Activated T-helper 2 cell treated with anti-CD3 and anti-CD28 coated beads, Interferon-gamma antibody, Interleukin-2, Interleukin-4, amounts not matched to agents 10 μg/mL and 5 μg/mL and 100 μg/mL, durations not matched to agents 14 hours and 24 hours and 36 hours (primary cell): ENCODE results near the gene MARCHF4. TPM values are rescaled to one million over a fixed set of nuclear protein-coding genes. Genes with fewer than 3 reads are reported as not detected.
"Not testable (repeated sequence)": the region's sequence is repeated elsewhere in the genome, so short reads cannot be mapped to it uniquely, and the experiment has no call there.

Experiments used
- DNase-seq: peaks from one replicate; pipeline ENCODE4 v3.0.0; 2021; ENCODE audit warnings: low spot score
- H3K27ac Mint-ChIP-seq: one replicate; pipeline ENCODE4 v1.8.0; 2021; ENCODE audit warnings: mixed read lengths
- H3K27me3 Mint-ChIP-seq: one replicate; pipeline ENCODE4 v1.8.0; 2021; ENCODE audit warnings: low read depth, mixed read lengths
- H3K36me3 Mint-ChIP-seq: one replicate; pipeline ENCODE4 v1.8.0; 2021; ENCODE audit warnings: low read depth, mixed read lengths
- H3K4me1 Mint-ChIP-seq: one replicate; pipeline ENCODE4 v1.8.0; 2021; ENCODE audit warnings: low read depth, mixed read lengths
- H3K4me3 Mint-ChIP-seq: one replicate; pipeline ENCODE4 v1.8.0; 2021; ENCODE audit warnings: low read depth, mild to moderate bottlenecking, moderate library complexity, mixed read lengths
- H3K9me3 Mint-ChIP-seq: one replicate; pipeline ENCODE4 v1.8.0; 2021; ENCODE audit warnings: mixed read lengths
- intact Hi-C: fragments of 100-400 bp; cut with micrococcal nuclease; formaldehyde crosslinking; loops from one replicate; pipeline ENCODE4 v1.15.1; 2023
- total RNA-seq: library from RNA; stranded (reverse); gene quantifications from 2 replicates; pipeline ENCODE4 v1.2.3, GENCODE V29; 2022

MARCHF4 gene
- total RNA-seq, 1 donor from 2014 or later: not detected

GRCh38 chr2:216385478-216385877, 13.2 kb upstream of the MARCHF4 start:
- Mint-ChIP-seq H3K27ac (no peak overlapping the region), H3K4me1 (peaks cover 6% of the 10 kb centered on the region), H3K9me3 (no peaks in the 10 kb centered on the region), H3K4me3 (no peak overlapping the region), H3K36me3 (no peaks in the 10 kb centered on the region), H3K27me3 (peaks cover 2% of the 10 kb centered on the region)
- intact Hi-C loops: no loop called here
- no peak for DNase-seq

DNA sequence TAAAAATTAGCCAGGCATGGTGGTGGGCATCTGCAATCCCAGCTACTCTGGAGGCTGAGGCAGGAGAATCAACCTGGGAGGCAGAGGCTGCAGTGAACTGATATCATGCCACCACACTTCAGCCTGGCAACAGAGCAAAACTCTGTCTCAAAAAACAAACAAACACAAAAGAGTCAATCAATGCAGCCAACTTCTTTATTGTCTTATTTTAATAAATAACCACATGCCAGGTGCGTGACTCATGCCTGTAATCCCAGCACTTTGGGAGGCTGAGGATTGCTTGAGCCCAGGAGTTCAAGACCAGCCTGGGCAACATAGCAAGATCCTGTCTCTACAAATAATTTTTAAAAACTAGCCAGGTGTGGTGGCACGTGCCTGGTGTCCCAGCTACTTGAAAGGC, 12.1 kb upstream of the MARCHF4 start:
- DNase-seq, H3K4me3 Mint-ChIP-seq, H3K36me3 Mint-ChIP-seq, H3K9me3 Mint-ChIP-seq, H3K27ac Mint-ChIP-seq, H3K4me1 Mint-ChIP-seq, H3K27me3 Mint-ChIP-seq, intact Hi-C loops: not testable (repeated sequence)

DNA sequence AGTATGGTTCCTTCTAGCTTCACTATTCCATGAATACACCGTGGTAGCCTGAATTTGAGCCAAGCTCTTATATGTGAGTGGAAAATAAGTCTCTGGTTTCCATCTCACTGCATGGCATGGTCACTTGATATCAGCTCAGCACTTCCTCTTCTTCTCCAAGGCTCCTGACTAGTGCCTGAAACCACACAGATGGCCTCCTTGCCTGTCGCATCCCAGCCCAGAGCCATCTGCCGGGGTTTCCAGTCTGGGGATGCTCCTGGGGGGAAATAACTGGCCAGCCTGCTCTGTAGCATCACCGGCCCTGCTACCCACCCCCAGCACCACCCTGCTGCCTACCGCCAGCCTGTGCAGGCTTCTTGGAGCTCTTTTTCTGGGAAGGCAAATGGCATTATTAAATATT, 7.7 kb upstream of the MARCHF4 start:
- intact Hi-C loops: no loop called here
- Mint-ChIP-seq H3K4me3 (no peak overlapping the region), H3K4me1 (no peaks in the 10 kb centered on the region), H3K27me3 (peaks cover 7% of the 10 kb centered on the region), H3K36me3 (no peaks in the 10 kb centered on the region), H3K9me3 (no peaks in the 10 kb centered on the region), H3K27ac (no peak overlapping the region)
- DNase-seq: no peak

DNA sequence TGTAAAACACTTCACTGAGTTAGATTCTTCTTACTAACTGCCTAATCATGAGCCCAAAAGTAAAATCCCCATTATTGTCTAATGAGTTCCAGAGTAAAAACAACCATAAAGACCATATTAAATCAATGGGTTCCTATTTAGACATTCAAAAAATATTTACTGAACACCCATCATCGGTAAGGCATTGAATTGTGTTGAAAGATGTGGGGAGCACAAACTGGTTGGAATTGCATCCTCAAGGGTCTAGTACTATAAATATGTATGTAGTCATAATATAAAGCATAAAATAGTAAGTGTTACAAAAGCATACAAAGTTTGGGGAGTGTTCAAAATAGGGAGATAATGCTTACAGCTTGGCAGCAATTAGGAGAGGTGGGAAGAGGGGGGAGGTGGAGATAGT, 3.0 kb upstream of the MARCHF4 start:
- Mint-ChIP-seq H3K27me3 (peaks cover 35% of the 10 kb centered on the region), H3K27ac (no peak overlapping the region)
- intact Hi-C loops: no loop called here

GRCh38 chr2:216373896-216374295, 1.6 kb upstream of the MARCHF4 start:
- Mint-ChIP-seq H3K4me1 (peaks cover 13% of the 10 kb centered on the region), H3K9me3 (no peaks in the 10 kb centered on the region), H3K27ac (no peak overlapping the region), H3K36me3 (no peaks in the 10 kb centered on the region), H3K27me3 (peaks cover 47% of the 10 kb centered on the region), H3K4me3 (no peak overlapping the region)
- intact Hi-C loops: no loop called here
- no peak for DNase-seq

More for the DNA sequence above, 3.0 kb upstream of the MARCHF4 start:
- H3K9me3 Mint-ChIP-seq: no peaks in the 10 kb centered on the region
- DNase-seq: no peak
- peaks cover 13% of the 10 kb centered on the region for H3K4me1 Mint-ChIP-seq
- no peaks in the 10 kb centered on the region for H3K36me3 Mint-ChIP-seq
- H3K4me3 Mint-ChIP-seq: no peak overlapping the region

DNA sequence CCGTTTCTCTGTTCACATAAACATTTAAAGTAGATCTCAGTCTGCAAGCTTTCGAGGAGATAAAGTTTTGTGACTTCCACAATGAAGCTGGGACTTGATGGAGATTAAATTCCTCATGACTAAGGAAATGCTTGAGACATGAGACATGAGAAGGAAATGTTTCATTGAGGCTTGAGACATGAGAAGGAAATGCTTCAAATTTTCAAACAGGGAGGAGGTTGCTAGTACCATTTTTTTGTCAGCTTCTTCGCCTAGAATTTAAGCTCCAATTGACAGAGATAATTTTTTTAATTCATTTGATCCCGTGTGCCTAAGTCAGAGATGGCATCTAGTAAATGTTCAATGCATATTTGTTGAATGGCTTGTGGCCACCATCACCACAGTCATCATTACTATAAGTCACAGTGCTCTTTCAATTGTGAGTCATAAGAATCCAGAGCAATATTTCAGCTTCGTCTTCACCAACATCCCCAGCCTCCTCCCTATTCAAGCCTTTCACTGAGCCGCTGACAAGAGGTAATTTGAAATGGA, 543 bp upstream of the MARCHF4 start:
- Mint-ChIP-seq H3K27me3 (peaks cover 57% of the 10 kb centered on the region), H3K27ac (no peak overlapping the region), H3K9me3 (no peaks in the 10 kb centered on the region), H3K36me3 (no peaks in the 10 kb centered on the region), H3K4me1 (peaks cover 13% of the 10 kb centered on the region), H3K4me3 (no peak overlapping the region)
- intact Hi-C loops: no loop called here
- no peak for DNase-seq

DNA sequence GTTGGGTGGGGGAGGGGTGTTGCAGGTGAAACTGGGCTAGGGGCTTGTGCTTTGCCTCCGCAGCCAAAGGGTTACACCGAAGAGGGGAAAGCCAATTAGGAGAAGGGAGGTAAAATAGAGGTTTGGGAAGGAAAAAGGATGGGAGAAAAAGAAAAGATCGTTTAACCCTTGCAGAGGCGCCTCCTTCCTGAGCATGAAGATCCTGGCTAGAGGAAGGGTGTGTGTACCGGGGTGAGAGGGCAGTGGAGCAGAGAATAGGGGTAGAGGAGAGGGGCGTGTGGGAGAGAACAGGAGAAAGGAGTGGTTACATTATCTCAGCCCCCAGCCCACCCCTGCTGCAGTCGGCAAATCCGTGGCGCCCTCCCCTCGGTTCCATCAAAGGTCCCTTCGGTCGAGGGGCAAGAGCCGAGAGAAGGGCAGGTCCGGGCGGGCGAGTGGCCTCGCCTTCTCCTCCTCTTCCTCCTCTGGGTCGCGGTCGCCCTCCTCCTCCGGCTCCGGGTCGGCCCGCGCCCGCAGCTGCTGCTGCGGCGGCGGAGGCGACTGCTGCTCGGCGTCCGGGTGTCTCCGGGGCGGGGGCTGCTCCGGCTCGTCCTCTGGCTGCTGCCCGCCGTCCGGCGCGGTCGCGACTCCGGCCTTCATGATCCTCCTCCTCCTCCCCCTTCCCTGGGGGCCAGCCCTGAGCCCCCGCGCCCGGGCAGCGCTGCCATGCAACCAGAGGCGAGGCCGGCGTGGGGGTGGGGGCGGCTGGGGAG, 1.1 kb downstream of the MARCHF4 start:
- H3K36me3 Mint-ChIP-seq: no peaks in the 10 kb centered on the region
- H3K27me3 Mint-ChIP-seq: peaks cover 70% of the 10 kb centered on the region
- DNase-seq: no peak
- intact Hi-C loops: no loop called here
- H3K4me1 Mint-ChIP-seq: peaks cover 13% of the 10 kb centered on the region
- H3K4me3 Mint-ChIP-seq: no peak overlapping the region
- H3K9me3 Mint-ChIP-seq: no peaks in the 10 kb centered on the region
- no peak overlapping the region for H3K27ac Mint-ChIP-seq

DNA sequence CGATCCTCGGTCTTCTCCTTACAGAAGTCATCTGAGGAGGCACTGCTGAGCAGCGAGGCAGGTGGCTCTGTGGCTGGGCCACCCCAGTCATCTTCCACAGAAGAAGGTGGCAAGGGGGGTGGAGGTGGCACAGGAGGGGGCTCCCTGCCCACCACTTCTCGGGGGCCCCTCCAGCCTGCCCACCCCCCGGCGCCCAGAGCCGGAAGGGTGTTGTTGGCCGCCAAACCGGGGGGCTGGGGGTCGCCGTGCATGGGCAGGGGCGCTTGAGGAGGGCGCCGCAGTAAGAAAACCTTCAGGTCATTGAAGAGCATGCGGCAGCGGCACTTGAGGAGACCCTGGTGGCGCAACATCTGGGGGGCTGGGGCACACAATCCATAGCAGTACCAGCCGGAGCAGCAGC, 2.5 kb downstream of the MARCHF4 start:
- peaks cover 74% of the 10 kb centered on the region for H3K27me3 Mint-ChIP-seq
- intact Hi-C loops: no loop called here
- no peaks in the 10 kb centered on the region for H3K36me3 Mint-ChIP-seq
- no peak overlapping the region for H3K4me3 Mint-ChIP-seq
- peaks cover 15% of the 10 kb centered on the region for H3K4me1 Mint-ChIP-seq
- no peak overlapping the region for H3K27ac Mint-ChIP-seq
- H3K9me3 Mint-ChIP-seq: no peaks in the 10 kb centered on the region
- DNase-seq: no peak

DNA sequence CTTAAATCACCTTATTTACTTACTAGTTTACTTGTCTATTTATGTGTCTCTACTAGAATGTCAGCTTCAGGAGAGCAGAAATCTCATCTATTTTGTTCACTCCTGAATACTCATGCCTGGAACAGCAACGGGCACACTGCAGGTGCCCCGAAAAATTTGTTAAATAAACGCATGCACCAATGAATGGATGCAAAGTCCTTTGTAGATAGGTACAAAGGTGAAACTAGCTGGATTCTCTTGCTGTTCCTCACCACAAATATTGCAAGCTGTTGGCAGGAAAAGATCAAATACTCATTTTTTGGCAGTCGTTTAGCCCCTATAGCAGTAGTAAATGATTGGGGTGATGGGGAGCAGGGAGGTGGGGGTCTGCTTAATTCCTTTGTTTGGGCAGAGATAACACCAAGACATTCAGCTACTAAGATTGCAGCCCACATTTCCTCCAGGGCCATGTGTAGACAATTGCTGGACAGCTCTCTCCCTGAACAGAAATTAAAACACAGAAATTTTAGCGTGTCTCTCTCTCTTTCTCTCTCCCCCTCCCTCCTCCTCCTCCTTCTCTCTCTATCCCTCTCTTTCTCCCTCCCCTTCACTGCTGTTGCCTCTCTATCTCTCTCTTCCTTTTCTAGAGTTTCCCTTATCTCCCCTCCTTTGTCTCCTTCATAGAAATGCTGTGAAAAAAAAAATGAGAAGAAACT, 5.4 kb downstream of the MARCHF4 start:
- Mint-ChIP-seq H3K27me3 (peaks cover 70% of the 10 kb centered on the region), H3K27ac (no peak overlapping the region)

GRCh38 chr2:216365518-216365917, 6.8 kb downstream of the MARCHF4 start:
- Mint-ChIP-seq H3K4me3 (no peak overlapping the region), H3K9me3 (no peaks in the 10 kb centered on the region), H3K36me3 (no peaks in the 10 kb centered on the region), H3K4me1 (peaks cover 2% of the 10 kb centered on the region), H3K27me3 (peaks cover 71% of the 10 kb centered on the region), H3K27ac (no peak overlapping the region)
- DNase-seq: no peak
- intact Hi-C loops: no loop called here

More for the DNA sequence above, 5.4 kb downstream of the MARCHF4 start:
- intact Hi-C loops: no loop called here
- Mint-ChIP-seq H3K4me3 (no peak overlapping the region), H3K4me1 (peaks cover 5% of the 10 kb centered on the region), H3K36me3 (no peaks in the 10 kb centered on the region), H3K9me3 (no peaks in the 10 kb centered on the region)
- no peak for DNase-seq

- intact Hi-C loops: no loop called here
These were observed 9.1 kb downstream of the MARCHF4 start for GRCh38 chr2:216363221-216363620.

DNA sequence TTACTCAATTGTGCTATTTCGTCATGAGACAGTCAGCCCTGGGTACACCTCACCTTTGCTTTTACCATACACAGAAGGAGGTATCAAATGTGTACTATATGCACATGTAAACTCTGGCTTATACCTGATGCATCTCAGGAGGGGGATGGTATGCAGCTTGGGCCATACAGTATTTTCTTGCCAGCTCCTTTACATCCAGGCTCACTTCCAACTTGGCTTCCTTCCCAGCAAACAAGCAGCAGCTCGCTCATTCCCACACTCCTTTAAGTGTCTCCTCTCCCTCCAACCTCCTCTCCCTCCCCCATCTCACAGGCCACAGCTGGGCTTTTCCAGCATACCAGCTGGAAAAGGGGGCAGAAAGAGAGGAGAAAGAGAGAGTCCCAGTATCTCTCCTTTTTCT, 9.6 kb downstream of the MARCHF4 start:
- H3K36me3 Mint-ChIP-seq: no peaks in the 10 kb centered on the region
- intact Hi-C loops: no loop called here
- H3K4me1 Mint-ChIP-seq: peaks cover 2% of the 10 kb centered on the region
- H3K4me3 Mint-ChIP-seq: no peak overlapping the region
- H3K27ac Mint-ChIP-seq: no peak overlapping the region
- DNase-seq: no peak
- H3K9me3 Mint-ChIP-seq: no peaks in the 10 kb centered on the region
- H3K27me3 Mint-ChIP-seq: peaks cover 69% of the 10 kb centered on the region

More at GRCh38 chr2:216363221-216363620, 9.1 kb downstream of the MARCHF4 start:
- Mint-ChIP-seq H3K36me3 (no peaks in the 10 kb centered on the region), H3K27ac (no peak overlapping the region), H3K9me3 (no peaks in the 10 kb centered on the region), H3K4me3 (no peak overlapping the region), H3K4me1 (peaks cover 2% of the 10 kb centered on the region), H3K27me3 (peaks cover 69% of the 10 kb centered on the region)
- DNase-seq: no peak

- H3K4me3 Mint-ChIP-seq: no peak overlapping the region
- H3K27me3 Mint-ChIP-seq: peaks cover 25% of the 10 kb centered on the region
- no peak overlapping the region for H3K27ac Mint-ChIP-seq
- intact Hi-C loops: no loop called here
- no peak for DNase-seq
- no peaks in the 10 kb centered on the region for H3K9me3 Mint-ChIP-seq
- H3K36me3 Mint-ChIP-seq: no peaks in the 10 kb centered on the region
- H3K4me1 Mint-ChIP-seq: peaks cover 37% of the 10 kb centered on the region
These were observed 16.6 kb downstream of the MARCHF4 start for GRCh38 chr2:216355711-216356110.
